GM21723 (cell line): ENCODE measurements around the gene NAT16.
A peak's percentile ranks its signal among the peaks of the same experiment; 100 is the strongest.
"Not testable (repeated sequence)": the region's sequence is repeated elsewhere in the genome, so short reads cannot be mapped to it uniquely, and the experiment has no call there.

Source experiments
- ATAC-seq: cut with Tn5 transposase; IDR thresholded peaks from one replicate; pipeline ENCODE4 v1.9.1; 2021; ENCODE audit warnings: mild to moderate bottlenecking, moderate library complexity; ENCODE audit not compliant: unreplicated experiment

NAT16 gene

DNA sequence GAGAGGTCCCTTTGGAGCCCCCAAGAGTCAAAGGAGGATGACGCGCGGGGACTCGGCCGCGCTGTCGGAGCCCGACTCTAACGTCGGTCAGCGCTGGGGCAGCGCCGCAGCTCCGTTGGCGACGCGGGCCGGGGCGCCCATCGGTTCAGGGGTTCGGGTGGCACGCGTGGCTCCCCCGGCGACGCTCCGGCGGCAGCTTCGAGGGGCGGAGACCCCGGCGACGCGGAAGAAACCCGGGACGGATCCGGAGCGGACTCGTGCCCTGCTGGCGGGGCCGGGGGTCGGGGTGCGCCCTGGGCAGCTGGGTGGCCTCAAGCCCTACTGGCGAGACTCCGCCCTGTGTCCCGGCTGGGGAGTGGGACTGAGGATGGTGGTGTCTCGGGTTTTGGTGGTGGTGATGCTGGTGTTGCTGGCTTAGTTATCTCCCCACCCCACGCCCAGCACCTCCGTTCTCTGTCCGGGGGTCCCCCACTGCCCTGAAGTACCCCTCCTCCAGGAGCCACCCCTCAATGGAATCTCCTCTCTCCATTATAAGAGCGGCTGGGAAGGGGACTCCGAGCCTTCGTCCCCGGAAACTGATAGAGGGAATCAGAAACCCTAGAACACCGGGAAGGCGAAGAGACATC lies at the start of gene NAT16:
Gene NAT16 (minus strand): TSS at position 164 of the 626 bp plus-strand sequence. CDS start 5,486 bp downstream, outside the sequence.
- ATAC-seq: no peak

DNA sequence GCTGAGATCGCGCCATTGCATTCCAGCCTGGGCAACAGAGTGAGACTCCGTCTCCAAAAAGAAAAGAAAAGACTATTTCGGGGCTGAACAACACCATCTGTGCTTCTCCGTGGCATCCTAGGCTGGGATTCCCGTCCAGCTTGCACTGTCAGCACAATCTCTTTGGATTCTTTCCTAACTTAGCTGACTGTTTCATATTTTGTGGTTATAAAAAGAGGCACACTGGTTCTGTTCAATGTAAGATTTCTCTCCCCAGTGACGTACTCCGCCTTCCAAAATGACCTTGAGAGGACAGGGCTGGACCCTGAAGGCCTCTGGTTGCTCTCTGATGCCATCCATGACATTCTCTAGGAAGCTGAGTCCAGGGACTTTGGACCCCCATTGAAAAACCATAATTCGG lies 46.6 kb upstream of the NAT16 start:
- no peak for ATAC-seq

DNA sequence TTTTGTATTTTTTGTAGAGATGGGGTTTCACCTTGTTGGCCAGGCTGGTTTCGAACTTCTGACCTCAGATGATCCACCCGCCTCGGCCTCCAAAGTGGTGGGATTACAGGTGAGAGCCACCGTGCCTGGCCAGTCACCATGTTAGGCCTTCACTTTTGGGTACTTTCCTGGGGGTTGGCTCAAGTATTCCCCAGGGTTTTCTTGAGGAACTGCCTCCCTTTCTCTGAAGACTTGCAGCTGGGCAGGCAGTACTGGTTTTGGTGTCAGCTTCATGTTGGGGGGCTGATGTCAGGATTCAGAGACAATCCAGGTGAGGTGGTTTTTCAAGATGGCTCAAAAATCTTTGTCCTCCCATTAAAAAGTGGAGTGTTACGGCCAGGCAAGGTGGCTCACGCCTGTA lies 45.6 kb upstream of the NAT16 start:
- ATAC-seq: no peak

DNA sequence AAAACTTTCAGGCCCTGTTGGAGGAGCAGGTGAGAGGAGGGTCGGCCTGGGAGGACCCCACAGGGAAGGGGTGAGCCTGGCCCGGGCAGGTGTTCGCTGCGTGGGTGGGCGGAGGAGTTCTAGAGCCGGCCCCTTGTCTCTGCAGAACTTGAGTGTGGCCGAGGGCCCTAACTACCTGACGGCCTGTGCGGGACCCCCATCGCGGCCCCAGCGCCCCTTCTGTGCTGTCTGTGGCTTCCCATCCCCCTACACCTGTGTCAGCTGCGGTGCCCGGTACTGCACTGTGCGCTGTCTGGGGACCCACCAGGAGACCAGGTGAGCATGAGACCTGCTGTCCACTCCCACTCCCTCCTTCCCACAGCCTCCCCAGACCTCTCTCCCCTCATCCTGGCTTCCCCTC lies 43.4 kb upstream of the NAT16 start:
- ATAC-seq: no peak

DNA sequence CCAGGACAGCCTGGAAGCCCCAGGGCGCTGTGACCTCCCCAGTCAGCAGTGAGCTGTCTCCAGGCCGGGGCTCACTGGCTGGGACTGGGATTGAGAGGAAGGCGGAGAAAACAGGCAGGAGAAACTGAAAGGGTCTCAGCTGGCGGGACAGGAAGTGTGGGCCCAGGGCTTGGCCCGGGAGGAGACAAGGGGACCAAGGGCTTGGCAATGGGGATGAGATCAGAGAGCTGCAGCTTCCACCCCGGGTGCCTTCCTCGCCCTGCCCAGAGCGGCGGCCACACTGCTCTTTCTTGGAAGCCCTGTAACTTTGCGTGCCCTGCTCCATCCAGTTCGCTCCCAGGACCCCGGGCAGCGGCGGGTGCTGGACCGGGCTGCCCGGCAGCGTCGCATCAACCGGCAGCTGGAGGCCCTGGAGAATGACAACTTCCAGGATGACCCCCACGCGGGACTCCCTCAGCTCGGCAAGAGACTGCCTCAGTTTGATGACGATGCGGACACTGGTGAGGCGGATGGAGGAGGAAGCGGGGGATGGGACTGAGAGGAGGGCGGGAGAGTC lies 42.3 kb upstream of the NAT16 start:
- ATAC-seq: no peak

DNA sequence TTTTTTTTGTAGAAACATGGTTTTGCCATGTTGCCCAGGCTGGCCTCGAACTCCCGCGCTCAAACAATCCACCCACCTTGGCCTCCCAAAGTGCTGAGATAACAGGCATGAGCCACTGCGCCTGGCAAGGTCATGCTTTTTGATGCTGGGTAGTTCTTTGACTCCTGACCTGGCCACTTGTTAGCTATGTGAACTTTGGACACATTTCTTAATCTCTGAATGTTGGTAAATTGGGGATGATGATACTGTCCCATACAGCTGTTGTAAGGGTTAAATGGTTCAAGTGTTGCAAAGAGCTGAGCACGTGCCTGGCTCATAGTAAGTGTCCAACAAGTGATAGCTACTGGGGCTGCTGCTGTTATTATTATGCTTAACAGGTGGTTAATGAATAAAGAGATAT lies 40.2 kb upstream of the NAT16 start:
- no peak for ATAC-seq

DNA sequence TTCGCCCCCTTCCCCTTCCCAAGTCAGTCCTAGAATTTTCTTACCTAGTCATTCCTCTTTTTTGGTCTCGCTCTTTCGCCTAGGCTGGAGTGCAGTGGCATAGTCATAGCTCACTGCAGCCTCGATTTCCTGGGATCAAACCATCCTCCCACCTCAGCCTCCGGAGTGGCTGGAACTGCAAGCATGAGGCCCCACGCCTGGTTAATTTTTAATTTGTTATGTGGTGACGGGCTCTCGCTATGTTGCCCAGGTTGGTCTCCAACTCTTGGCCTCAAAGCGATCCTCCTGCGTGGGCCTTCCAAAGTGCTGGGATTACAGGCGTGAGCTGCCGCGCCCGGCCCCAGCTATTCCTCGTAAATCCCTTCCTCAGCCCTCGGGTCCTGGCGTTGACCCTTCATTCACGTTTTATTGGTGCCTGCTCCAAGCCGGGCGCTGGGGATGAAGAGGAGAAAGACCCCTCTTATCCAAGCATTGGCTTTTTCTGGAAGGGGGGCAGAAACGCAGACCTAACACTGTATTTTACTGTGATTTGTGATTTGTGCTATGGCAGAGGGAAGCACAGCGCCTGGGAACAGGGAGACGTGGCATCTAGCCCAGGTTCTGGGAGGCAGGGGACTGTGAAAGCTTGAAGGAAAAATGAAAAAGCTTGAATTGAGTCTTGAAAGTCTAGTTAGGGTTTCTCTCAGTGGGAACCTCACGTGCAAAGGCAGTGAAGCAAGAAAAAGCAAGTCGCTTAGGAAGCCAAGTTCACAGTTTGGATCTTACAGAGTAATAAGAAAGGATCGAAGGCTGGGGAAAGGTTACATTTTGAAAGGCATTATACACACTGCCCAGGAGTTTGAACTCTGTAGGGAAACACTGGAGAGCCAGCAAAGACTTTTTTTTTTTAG lies 38.4 kb upstream of the NAT16 start:
- no peak for ATAC-seq

DNA sequence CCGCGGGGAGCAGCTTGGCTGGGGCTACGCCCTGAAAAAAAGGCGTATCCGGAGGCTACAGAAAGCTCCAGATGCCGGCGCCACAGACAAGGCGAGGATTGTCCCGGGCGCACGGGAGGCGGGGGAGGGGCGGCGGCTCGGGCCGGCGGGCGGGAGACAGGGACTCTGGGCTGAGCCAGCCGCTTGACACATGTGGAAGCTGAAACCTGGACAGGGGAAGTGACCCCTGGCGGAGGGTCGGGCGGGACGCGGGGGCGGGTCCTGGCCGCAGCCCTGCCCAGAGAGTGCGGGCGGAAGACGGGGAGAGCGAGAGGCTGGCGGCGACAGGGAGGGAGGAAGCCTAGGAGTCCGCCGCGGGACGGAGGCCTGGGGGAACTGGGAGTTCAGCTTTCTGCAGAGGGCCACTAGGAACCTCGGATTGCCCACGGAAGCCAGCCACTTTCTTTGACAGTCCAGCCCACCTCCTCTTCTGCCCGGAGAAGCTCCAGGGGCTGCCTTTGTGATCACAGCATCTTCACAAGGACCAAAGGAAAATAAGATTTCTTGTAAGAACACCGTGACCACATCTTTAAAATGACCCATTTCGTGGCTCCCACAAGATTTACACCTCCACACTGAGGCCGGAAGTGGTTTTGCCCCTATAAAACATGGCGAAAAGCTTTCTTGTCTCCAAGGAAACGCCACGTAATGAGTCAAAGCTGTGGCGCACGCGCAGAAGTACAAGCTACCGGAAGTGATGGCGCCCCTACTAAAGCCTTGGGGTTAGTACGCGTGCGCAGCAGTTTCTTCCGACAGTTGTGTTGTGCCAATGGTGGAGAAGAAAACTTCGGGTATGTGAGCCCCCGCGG lies 37.5 kb upstream of the NAT16 start, which contains the start of the genes PLOD3 and ZNHIT1:
Gene PLOD3 (minus strand): TSS at position 194 of the 848 bp plus-strand sequence. CDS start 307 bp downstream, outside the sequence.
Gene ZNHIT1 (plus strand): TSS at position 778 of the 848 bp plus-strand sequence. CDS start 31 bp downstream, at position 809.
- peak; percentile 65 for ATAC-seq

DNA sequence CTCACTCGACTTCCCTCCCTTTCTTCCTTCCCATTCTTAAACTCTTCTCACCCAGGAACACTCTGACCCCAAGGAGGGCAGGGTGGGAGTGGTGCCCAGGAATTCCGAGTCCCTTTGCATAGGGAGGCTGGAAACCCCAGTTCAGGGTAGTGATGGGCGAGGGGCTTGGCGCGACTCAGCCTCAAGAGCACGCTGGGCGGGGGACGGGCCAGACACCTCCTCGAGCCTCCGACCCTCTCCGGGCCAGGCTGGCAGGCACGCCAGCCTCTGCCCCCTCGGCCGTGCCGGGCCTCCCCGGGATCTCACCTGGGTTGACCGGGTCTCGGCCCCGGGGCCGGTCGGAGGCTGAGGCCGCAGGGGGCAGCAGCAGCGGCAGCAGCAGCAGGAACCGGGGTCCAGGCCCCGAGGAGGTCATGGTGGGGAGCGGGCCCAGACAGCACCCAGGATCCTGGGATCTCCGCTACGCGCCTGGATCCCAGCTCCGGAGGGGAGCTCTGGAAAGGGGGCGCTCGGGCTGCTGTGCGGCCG lies 36.8 kb upstream of the NAT16 start:
- ATAC-seq: no peak

DNA sequence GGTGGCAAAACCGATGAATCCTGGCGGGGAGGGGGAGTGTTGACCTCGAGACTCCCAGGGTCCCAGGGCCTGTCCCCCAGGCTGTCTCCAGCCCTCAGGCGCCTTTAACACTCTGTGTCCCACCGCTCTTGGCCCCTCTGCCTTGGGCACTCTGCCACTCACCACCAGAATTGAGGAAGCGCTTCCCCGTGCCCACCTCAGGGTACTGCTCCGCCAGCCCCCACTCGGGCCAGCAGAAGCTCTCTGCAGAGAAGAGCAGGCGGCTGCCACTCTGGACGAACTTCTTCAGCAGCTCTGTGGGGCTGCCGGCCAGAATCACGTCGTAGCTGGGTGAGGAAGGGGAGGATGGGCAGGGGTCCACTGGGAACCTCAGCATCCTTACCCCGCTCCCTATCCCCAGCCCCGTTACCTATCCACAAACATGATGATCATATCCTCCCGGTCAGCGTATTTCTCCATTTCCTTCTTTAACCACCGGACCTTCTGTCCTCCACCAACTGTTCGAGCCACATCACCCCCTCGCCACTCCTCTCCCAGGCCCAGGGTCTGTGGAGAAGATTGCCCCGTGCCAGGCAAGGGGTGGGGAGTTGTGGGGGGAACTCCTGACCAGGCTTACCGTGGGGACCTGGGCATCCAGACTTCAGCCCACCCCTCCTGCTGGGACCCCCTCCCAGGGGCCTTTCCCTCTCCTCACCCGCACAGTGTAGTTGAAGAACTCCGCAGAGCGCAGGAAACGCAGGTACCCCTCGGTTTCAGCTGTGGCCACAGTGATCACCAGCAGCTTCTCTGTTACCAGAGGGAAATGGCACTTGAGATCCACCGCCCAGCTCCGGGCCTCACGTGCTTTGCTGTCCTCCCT lies 36.1 kb upstream of the NAT16 start:
- no peak for ATAC-seq

DNA sequence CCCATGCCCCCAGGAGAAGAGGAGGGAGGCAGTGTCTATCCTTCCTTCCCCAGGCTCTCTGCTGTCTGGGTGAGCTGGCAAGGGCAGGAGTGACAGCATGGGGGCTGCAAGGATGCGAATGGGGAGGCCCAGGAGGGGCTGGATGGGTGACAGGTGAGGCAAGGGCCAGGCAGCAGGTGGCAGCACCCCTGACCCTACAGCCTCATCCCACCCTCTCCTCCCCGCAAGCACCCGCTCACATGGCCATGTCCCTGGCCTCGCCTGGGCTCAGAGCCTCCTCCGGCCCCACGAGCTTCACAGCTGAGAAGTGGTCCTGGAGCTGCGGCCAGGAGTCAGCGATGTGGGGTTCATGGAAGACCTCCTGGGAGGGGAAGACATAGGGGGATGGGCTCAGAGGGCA lies 31.9 kb upstream of the NAT16 start:
- ATAC-seq: no peak

DNA sequence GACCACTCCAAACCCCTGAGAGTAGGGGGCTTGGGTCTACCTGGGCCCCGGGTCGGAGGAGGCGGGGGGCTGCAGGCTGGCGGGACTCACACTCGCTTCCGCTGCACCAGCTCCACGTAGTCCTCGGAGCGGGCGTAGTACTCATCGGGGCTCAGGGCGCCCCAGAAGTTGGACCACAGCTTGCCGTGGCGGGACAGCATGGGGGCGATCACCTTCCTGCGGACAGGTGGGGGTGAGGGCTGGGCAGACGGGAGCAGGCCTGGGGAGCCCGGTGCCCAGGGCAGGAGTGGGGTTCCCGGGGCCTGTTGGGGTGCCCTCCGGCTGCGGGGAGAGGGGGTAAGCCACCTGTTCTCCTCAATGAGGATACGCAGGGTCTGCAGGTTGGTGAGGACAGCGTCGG lies 31.4 kb upstream of the NAT16 start:
- ATAC-seq: no peak

DNA sequence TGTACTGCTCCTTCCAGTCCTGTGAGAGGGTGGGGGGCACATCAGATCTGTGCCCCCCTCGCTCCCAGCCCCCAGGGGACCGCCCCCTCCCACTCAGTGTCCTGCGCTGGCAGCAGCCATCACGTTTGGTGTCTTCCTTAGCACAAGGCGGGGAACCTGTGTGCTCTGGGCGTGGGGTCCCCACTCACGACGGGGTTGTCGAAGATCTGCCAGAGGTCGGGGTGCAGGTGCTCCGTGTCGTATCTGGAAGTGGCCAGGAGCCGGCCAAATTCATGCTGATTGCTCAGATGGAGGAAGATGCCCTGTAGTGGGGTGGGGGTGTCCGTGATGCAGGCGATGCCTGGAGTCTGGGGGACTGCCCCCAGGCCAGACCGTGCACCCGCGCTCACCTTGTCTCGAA lies 30.1 kb upstream of the NAT16 start:
- no peak for ATAC-seq

DNA sequence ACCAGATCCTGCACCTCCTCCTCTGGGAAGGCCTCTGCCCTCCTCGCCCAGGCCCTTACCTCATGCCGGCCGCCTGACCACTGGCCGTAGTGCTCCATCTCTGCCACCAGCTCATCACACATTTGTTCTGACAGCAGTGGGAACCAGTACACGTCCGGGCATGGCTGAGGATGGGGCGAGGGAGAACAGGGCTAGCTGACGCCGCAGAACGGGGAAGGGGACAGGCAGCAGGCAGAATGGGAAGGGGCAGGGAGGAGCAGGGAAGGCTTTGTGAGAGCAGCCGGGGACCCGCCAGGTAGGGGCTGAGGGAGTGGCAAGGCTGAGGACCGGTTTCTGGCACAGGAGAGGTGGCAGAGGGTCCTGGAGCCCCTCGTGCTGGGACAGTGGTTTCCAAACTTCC lies 28.7 kb upstream of the NAT16 start:
- no peak for ATAC-seq

DNA sequence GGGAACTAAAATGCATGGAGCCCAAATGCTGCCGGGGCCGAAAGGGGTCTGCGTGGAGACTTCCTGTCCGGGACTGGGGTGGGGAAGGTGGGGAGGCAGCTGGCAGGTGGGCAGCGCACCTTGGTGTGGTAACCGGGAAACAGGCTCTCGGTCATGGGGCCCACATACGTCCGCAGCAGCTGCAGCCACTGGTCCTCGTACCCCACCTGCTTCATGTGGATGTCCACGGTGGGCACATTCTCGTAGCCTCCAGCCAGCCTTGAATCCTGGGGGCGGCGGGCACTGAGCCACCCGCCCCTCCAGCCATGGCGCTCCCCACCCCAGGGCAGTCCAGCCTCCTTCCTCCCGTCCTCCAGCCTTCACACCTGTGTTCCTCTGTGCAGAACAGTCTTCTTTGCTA lies 27.4 kb upstream of the NAT16 start:
- no peak for ATAC-seq

DNA sequence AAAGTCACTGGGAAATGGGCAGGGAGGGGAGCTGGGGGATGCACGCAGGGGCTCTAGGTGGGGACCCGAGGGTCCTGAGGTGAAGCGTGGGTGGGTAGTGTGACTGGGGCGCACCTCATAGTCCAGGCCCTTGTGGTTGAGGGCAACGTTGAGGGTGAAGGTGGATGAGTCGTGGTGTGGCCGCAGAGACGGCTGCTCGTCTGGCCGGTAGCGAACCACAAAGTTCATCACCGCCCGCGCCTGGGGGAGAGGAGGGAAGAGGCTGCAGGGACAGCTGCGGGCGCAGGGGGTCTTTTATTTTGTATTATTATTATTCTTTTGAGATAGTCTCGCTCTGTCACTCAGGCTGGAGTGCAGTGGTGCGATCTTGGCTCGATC lies 26.6 kb upstream of the NAT16 start:
- ATAC-seq: no peak

DNA sequence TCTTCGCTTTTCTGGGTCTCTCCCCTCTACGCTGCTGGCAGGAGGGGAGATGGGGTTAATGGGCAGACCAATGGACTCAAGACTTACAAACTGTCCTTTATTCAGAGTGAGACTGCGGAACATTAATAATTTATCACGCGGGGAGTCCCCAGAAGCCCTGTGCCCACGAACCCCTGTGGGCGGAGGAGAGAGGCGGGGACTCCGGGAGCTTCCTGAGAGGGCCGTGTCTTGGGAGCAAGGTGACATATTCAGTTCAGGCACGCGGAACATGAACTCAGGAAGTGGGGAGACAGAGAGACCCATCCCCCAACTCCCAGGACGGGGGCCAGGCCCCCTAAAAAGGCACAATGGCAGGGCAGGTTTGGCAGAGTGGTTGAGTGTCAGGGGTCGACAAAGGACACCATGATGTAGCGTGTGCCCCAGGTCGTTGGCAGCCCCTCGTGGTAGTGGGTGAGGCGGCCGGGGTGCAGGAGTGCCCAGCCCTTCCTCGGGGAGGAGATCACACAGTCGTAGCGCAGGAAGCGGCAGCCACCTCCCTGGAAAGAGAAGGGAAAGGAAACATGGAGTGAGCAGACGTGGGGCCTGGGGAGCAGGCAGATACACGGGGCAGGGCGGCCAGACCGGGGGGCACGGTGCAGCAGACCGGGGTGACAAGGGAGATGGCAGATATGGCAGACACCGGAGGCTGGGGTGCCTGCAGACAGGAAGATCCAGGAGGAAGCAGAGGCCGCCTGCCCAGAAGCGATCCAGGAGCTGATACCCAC lies 26.0 kb upstream of the NAT16 start:
- ATAC-seq: no peak

DNA sequence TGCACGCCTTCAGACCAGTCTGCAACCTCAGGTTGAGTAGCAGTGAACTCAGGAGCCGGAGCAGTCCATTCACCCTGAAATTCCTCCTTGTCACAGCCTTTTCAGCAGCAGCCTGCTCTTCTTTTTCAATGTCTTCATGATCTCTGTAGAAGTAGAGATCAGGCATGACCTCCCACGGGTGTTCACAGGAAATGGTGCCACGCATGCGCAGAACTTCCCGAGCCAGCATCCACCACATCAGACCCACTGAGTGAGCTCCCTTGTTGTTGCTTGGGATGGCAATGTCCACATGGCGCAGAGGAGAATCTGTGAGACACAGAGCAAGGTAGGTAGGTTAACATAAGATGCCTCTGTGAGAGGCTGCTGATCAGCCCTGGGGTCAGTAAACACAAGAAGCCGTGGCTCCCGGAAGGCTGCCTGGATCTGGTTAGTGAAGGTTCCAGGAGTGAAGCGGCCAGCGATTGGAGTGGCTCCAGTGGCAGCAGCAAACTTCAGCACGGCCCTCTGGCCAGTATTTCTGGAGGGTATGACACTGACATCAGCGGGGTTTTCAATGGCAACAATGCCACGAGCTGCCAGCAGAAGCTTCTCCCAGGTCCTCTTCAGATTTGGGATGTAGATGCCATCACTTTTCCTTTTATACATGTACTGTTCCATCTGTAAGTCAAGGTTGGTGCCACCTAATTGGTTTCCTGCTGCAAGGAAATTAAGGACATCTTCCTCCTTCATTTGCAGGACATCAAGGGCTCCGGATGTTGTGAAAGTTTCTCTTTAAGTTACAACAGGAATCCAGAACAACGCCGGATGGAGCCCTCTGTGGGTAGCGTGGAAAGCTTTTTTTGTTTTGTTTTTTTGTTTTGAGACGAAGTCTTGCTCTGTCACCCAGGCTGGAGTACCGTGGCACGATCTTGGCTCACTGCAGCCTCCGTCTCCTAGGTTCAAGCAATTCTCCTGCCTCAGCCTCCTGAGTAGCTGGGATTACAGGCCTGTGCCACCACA lies 23.9 kb upstream of the NAT16 start:
- not testable (repeated sequence) for ATAC-seq
